ENCODE data around the gene SPATS2L. TPM values are rescaled to one million over a fixed set of nuclear protein-coding genes. Genes with fewer than 3 reads are reported as not detected.
A peak's percentile ranks its signal among the peaks of the same experiment; 100 is the strongest.

The SPATS2L gene
- total RNA-seq, 3 donors from 2014 or later, result 61.3 to 67.5 (median 64.5) TPM

DNA sequence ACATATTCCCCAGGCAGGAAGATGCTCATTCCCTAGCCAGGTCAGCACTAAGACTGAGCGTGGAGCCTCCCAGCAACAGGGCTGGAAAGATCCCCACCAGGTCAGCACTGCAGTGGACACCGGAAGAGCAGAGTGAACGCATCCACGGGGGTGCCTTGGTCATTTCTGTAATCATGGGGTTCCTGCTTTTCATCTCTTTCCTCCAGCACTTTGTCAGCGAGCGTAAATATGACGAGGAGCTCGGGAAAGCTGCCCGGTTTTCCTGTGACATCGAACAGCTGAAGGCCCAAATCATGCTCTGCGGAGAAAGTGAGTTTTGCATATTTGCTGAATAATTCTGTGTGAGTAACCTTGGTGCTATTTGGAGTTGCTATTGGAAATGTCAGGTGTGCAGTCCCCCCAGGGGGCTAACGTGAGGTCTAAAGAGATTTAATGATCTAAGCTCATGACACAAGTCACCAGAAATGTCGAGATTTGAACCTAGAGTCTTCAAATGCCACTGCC lies 163.3 kb downstream of the SPATS2L start:
- intact Hi-C loops (cut with DNase I; ENCODE audit: low total_unique reads), result loop anchor here (10.0 kb wide), 1 partner anchor 495 kb away; no protein-coding TSS in a partner anchor
- Histone ChIP-seq H3K9me3 (no peaks in the 10 kb centered on the region), H3K4me3 (no peak overlapping the region), H3K36me3 (no peaks in the 10 kb centered on the region), H3K4me1 (no peaks in the 10 kb centered on the region), H3K27ac (no peak overlapping the region), H3K27me3 (no peaks in the 10 kb centered on the region)
- TF ChIP-seq POLR2AphosphoS5 (IDR thresholded peaks at IDR 0.05), result no peak
- TF ChIP-seq, protein P1, sequence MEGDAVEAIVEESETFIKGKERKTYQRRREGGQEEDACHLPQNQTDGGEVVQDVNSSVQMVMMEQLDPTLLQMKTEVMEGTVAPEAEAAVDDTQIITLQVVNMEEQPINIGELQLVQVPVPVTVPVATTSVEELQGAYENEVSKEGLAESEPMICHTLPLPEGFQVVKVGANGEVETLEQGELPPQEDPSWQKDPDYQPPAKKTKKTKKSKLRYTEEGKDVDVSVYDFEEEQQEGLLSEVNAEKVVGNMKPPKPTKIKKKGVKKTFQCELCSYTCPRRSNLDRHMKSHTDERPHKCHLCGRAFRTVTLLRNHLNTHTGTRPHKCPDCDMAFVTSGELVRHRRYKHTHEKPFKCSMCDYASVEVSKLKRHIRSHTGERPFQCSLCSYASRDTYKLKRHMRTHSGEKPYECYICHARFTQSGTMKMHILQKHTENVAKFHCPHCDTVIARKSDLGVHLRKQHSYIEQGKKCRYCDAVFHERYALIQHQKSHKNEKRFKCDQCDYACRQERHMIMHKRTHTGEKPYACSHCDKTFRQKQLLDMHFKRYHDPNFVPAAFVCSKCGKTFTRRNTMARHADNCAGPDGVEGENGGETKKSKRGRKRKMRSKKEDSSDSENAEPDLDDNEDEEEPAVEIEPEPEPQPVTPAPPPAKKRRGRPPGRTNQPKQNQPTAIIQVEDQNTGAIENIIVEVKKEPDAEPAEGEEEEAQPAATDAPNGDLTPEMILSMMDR (IDR thresholded peaks at IDR 0.05), result no peak
- TF ChIP-seq POLR2A (IDR thresholded peaks at IDR 0.05), result no peak
- no peak for DNase-seq (ENCODE audit: low spot score in 2 of 2)

DNA sequence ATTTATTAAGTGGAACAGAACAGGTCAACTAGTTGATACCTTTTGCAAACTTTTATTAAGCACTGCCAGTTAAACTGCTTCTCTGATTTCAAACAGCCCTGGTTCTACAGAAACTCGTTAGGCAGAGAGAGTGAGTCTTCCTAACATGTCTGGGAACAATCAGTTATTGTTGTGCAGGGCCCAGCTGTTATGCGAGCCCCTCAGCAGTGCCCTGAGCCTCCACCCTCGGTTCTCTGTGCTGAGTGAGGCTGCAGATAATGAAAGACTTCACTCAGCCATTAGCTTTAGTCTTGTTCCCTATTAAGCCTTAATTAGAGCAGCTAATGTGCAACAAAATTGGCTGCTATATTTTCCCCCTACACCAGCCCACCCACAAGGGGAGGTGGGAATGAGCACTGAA lies 163.7 kb downstream of the SPATS2L start:
- TF ChIP-seq, protein P1 (IDR thresholded peaks at IDR 0.05), result no peak
- TF ChIP-seq POLR2AphosphoS5 (IDR thresholded peaks at IDR 0.05), result no peak
- TF ChIP-seq POLR2A (IDR thresholded peaks at IDR 0.05), result no peak
- no peak for DNase-seq (ENCODE audit: low spot score in 2 of 2)
- no peaks in the 10 kb centered on the region for H3K36me3 ChIP-seq
- H3K4me3 ChIP-seq, result no peak overlapping the region
- no peaks in the 10 kb centered on the region for H3K27me3 ChIP-seq
- no peaks in the 10 kb centered on the region for H3K9me3 ChIP-seq
- no peaks in the 10 kb centered on the region for H3K4me1 ChIP-seq
- intact Hi-C loops (cut with DNase I; ENCODE audit: low total_unique reads), result loop anchor here (10.0 kb wide), 1 partner anchor 495 kb away; no protein-coding TSS in a partner anchor
- H3K27ac ChIP-seq, result no peak overlapping the region

DNA sequence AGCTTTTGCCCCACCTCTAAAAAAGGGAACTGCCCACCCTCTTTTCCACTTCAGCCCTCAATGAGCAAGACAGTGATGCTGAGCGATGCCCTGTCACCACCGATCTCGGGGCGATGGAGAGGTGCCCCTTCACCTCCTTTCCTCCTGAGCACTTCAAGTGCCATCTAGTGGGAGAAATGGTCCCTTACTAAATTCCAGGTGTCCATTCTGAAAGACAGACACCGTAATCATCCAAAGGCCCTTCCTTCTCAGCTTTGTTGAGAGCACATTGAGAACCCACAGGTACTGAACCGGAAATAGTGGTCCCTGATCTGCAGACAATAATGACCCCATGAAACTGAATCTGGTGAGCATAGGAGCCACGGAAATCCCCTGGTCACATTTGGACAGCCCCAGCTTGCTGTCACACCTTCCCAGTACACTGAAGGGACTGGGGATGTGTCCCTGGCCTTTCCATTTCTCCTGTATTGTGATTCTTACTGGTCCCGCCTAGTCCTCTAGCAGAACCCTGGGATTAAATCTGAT lies 164.9 kb downstream of the SPATS2L start:
- Histone ChIP-seq H3K27me3 (no peaks in the 10 kb centered on the region), H3K4me1 (no peaks in the 10 kb centered on the region), H3K9me3 (no peaks in the 10 kb centered on the region), H3K27ac (no peak overlapping the region), H3K36me3 (no peaks in the 10 kb centered on the region), H3K4me3 (no peak overlapping the region)
- TF ChIP-seq POLR2A (IDR thresholded peaks at IDR 0.05), result no peak
- TF ChIP-seq, protein P1 (IDR thresholded peaks at IDR 0.05), result peak in 2 of 3 donors; percentile 28 to 48
- intact Hi-C loops (cut with DNase I; ENCODE audit: low total_unique reads), result loop anchor here (10.0 kb wide), 1 partner anchor 497 kb away; no protein-coding TSS in a partner anchor
- DNase-seq (ENCODE audit: low spot score in 2 of 2), result no peak

DNA sequence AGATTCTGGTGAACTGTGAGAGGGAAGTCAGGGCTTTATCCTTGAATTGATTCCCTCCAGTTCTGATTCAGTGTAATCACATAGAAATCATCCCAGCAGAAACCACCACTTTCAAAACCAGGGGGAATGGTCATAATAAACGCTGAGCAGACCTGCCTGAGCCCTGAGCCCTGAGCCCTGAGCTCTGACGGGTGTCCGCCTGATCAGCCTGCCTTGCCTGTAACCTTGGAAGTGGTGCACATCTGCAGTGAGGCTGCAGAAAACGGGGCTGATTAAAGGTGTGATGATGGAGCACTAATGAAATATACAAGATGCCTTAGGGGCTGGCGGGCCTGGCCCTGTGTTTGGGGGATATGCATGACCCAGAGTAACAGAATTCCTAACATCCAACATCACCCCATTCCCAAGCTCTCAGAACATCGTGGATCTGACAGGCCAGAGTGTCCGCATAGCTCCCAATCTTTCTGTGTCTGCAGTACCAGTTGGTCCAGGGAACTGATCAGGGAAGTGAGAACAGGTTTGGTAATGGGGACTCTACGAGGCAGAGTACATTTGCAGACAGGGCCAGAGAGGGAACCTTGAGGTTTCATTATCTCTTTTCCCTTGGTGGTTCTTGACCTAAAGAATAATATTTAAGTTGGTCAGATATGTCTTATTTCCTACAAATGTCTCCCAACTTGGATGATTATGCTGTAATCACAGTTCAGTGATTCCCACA lies 165.6 kb downstream of the SPATS2L start:
- H3K27me3 ChIP-seq, result no peaks in the 10 kb centered on the region
- intact Hi-C loops (cut with DNase I; ENCODE audit: low total_unique reads), result loop anchor here (10.0 kb wide), 1 partner anchor 497 kb away; no protein-coding TSS in a partner anchor
- no peaks in the 10 kb centered on the region for H3K36me3 ChIP-seq
- H3K9me3 ChIP-seq, result no peaks in the 10 kb centered on the region
- DNase-seq (ENCODE audit: low spot score in 2 of 2), result no peak
- H3K4me3 ChIP-seq, result no peak overlapping the region
- H3K27ac ChIP-seq, result no peak overlapping the region
- no peak for TF ChIP-seq POLR2AphosphoS5 (IDR thresholded peaks at IDR 0.05)
- TF ChIP-seq POLR2A (IDR thresholded peaks at IDR 0.05), result no peak
- TF ChIP-seq, protein P1 (IDR thresholded peaks at IDR 0.05), result no peak
- H3K4me1 ChIP-seq, result no peaks in the 10 kb centered on the region

DNA sequence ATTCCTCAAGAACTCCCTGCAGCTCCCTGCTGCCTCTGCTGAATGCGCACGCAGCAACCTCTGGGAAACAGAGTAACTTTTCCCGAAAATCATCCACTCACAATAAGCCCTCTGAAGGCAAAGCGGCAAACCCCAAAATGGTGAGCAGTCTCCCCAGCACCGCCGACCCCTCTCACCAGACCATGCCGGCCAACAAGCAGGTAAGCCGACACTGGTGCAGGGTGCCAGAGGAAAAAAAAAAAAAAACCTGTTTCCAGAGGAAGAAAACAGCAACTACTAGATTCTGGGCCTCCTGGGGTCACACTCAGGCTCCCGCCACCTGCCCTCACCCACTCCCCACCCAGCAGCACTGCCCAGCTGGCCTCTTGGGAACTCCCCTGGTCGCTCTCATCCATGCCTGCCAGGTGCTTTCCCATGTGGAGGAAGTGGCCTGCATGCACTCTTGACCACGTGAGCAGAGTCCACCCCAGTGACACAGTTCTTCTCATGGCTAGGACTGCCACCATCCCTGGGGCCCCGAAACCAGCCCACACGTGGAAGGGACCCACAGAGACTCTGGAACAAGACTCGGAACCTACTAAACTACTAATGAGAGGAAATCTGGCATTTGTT lies 166.5 kb downstream of the SPATS2L start:
- Histone ChIP-seq H3K36me3 (no peaks in the 10 kb centered on the region), H3K27me3 (no peaks in the 10 kb centered on the region), H3K27ac (no peak overlapping the region), H3K4me1 (no peaks in the 10 kb centered on the region), H3K9me3 (no peaks in the 10 kb centered on the region), H3K4me3 (no peak overlapping the region)
- DNase-seq (ENCODE audit: low spot score in 2 of 2), result no peak
- TF ChIP-seq POLR2AphosphoS5 (IDR thresholded peaks at IDR 0.05) (no peak), POLR2A (IDR thresholded peaks at IDR 0.05) (no peak)
- TF ChIP-seq, protein P1 (IDR thresholded peaks at IDR 0.05), result no peak
- intact Hi-C loops (cut with DNase I; ENCODE audit: low total_unique reads), result loop anchor here (10.0 kb wide), 1 partner anchor 498 kb away; no protein-coding TSS in a partner anchor

Measured in breast epithelium (tissue), 4 donors.